CD4-positive, alpha-beta T cell treated with Interleukin-15 for 4 hours (primary cell): ENCODE results near the gene VAV3.
"Not testable (repeated sequence)": the region's sequence is repeated elsewhere in the genome, so short reads cannot be mapped to it uniquely, and the experiment has no call there.

Experiments
- DNase-seq: peaks from one replicate; pipeline ENCODE4 v3.0.0-alpha.2; 2020; ENCODE audit warnings: low spot score

The VAV3 gene

DNA sequence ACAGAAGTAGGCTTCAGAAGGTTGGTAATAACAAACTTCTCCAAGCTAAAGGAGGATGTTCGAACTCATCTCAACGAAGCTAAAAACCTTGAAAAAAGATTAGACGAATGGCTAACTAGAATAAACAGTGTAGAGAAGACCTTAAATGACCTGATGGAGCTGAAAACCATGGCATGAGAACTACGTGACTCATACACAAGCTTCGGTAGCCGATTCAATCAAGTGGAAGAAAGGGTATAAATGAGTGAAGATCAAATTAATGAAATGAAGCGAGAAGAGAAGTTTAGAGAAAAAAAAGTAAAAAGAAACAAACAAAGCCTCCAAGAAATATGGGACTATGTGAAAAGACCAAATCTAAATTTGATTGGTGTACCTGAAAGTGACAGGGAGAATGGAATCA lies 231.6 kb downstream of the VAV3 start:
- DNase-seq, result not testable (repeated sequence)

DNA sequence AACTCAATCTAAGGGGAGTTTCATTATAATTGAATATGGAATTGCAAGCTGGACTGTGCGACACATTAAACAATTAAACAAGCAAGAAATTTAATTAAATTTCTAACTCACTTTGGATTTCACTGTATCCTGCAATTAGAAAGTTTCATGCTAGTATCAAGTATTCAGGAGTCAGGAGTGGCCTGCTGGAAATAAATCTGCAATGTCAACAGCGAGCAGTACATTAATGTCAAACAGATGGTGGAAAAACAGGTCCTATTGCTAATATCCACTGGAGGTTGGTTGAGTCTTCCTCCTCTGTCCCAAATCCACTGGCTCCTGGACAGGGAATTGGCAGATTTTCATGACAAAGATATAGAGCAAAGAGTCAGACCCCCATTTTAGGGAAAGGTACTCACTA lies 237.1 kb downstream of the VAV3 start:
- no peak for DNase-seq

DNA sequence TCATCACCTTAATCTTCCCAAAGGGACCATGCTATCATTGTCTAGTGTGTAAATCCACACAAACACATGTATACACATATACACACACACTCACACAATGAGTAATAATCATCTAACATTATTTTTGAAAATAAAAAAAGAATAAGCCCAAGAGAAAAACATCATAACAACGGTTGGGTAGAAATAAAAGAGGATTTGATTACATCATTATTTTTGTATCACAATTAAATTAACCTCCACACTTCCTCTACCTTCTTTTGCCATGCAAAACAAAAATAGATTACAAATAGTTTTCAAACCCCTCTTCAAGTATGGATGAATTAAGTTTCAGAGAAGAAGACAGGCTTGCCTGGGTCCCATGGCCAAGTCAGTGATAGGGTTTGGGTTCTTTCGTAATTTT lies 238.1 kb downstream of the VAV3 start:
- no peak for DNase-seq

DNA sequence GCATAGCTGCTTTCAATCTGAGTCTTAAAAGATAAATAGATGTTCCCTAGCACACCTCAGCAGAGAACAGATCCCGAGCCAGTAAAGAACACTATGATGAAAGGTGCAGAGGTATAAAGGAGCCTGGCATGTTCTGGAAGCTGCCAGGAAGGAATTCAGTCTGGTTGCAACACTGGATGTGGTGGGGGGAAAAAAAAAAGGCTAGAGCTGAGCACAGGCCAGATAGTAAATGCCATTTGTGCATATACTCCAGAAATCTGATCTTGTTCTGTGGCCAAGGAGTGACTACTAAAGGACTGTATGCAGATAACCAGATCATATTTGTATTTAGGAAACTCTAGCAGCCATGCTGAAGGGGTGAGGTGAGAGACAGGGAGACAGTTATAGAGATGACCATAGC lies 240.3 kb downstream of the VAV3 start:
- no peak for DNase-seq

DNA sequence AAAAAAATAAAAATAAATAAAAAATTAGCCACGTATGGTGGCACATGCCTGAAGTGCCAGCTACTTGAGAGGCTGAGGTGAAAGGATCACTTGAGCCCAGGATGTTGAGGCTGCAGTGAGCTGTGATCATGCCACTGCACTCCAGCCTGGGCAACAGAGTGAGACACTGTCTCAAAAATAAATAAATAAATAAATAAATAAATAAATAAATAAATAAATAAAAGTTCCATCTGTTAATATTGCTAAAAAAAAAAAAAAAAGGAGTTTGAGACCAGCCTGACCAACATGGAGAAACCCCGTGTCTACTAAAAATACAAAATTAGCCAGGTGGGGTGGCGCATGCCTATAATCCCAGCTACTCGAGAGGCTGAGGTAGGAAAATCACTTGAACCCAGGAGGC lies 244.8 kb downstream of the VAV3 start:
- not testable (repeated sequence) for DNase-seq

DNA sequence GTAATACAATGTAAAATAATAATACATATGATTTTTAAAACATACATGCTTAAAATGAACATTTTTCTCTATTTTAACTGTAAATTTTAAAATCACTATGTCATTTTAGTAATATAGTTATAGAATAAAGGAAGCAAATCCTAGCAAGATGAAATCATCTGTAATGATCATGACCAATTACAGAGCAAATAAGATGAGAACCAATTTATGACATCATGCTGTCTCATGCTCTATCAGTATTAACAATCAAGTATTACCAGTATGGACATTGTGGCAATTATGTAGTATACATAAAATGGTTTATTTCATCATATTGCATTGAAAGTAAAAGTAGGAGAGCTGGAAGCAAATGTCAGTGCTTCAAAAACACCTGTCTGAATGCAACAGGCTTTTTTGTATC lies 255.0 kb downstream of the VAV3 start:
- DNase-seq, result no peak

DNA sequence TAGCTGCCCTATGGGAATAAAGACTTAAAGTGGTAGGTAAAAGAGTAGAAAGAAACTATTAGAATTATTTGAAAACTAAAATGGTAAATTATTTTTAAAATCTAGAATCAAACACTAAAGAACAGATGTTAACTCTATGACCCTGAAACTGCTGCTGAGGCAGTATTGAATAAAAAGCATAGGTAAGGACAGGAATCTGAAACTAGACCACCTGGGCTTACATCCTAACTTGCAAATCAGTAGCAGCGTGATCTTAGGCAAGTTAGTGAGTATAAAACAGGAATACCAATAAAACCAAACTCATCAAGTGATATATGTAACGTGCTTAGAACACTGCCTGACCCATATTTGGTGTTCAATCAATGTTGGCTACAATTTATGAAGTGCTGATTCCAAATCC lies 257.9 kb downstream of the VAV3 start:
- DNase-seq, result no peak

DNA sequence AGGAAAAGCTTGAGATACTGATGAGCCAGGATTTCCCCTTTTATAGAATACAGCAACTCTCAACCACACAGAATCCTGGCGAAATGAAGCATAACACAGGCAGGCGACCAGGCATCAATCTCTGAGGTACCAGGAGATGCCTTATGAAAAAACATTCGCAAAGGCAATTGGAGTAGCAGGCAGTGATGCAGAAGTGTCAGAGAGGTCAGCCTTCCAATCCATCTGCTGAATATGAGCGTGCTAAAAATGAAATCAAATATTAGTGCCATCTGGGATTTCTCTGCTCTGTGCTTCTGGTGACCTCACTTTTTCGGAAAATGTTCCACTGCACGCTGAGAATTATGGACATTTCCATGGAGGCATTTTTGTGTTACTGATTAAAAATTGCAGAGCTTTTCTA lies 258.8 kb downstream of the VAV3 start:
- no peak for DNase-seq

DNA sequence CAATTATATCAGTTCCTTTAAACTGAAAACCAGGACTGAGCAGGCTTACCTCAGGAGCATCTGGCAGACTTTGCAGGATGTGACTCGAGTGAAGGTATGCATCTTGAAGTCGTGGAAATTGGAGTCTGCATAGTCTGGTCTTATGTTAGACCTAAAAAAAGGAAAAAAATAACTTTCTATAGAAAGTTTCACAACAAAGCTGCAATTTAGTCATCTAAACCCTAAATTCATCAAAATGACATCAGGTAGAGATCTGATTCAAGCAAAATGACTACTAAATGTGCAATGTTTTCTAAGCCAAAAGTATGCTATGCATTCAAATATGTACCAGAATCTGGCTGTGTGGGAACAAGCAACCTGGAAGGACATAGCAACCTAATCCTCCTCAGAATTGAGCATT lies 260.1 kb downstream of the VAV3 start:
- no peak for DNase-seq

DNA sequence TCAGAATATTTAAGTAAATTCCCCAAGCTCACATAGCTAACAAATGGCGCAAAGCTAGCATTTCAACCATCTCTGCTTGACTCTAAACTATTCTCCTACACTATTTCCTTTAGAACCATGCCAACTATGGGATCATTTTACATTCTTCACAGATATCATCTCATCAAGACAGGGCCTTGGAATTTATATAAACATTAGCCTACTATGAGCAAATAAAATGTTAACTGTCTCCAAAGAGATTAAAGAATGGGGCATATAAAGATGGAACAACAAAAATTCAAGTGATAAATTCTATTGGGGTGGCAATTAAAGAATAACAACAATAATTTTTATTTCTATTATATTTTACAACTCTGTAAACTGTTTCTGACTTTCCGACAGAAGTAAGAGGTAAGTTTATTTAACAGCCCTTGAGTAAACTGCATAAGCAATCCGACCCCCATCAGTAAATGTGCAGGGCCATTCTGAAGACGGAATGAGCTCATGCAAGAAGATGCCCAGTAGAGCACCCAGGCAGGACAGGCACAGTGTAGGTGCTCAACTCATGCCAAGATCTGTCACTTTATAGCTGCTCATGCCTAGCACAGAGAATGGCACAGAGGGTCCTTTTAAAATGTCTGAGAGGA lies 261.9 kb downstream of the VAV3 start:
- DNase-seq, result no peak

DNA sequence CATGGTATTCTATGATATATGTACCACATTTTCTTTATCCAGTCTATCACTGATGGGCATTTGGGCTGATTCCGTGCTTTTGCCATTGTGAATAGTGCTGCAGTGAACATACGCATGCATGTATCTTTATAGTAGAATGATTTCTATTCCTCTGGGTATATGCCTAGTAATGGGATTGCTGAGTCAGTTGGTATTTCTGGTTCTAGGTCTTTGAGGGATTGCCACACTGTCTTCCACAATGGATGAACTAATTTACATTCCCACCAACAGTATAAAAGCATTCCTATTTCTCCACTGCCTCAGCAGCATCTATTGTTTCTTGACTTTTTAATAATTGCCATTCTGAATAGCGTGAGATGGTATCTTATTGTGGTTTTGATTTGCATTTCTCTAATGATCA lies 264.3 kb downstream of the VAV3 start:
- DNase-seq, result not testable (repeated sequence)

DNA sequence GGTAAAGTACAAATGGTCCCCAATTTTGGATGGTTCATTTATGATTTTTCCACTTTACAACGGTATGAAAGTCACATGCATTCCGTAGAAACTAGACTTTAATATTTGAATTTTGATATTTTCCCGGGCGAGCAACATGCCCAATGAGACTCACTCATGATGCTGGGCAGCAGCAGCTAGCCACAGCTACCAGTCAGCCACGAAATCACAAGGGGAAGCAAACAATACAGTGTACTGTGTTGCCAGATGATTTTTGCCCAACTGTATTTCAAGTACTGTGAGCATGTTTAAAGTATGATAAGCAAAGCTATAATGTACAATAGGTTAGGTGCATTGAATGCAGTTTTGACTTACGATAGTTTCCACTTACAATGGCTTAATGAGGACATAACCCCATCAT lies 266.8 kb downstream of the VAV3 start:
- DNase-seq, result no peak

DNA sequence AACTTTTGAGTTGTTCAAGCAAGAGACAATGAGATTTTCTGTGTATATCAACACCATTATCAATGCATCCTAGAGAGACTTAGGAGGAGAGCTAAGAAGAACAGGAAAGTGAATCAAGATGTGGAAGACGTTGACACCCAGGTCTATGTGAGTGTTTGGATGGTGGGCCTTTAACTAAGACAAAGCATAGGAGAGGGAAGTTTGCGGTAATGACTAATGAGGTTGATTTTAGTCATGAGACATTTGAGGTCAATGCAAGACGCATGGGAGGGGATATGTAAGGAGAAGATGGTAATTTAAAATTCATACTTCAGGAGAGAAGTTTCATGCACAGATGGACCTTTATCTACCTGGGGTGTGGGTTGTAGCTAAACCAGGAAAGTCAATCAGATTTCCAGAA lies 269.6 kb downstream of the VAV3 start:
- DNase-seq, result no peak

DNA sequence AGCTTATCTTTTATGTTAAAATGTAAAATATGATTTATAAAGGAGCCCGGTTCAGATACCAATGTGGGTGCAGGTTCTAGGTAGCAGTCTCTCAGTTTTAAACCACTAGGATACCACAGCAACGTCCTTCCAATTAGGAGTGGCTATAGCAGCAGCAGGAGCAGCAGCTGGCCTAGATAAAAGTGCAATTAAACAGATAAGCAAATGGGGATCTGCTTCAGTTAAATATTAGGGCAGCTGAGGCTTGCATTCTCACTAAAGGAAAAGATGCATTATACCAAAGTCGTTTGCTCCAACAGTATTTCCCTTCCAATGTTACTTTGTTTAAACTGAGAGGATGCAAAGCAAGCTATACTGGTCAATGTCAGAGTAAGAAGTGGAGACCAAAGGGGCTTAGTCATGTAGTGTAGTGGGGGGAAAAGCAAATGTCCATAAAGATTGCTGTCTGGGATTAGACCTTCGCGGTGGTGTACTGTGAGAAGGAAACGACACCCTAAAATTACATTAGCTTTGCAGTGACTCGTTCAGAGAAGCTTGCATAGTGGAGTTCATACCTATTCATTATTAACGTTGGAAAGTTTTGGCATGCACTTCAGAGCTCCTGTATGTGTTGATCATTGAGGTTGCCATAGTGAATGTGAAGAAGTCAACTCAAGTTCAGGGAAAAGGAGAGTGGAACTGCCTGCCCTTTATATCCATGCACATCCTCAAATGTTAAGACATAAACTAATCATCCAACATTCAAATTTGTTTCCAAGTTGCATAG lies 272.2 kb downstream of the VAV3 start:
- no peak for DNase-seq

DNA sequence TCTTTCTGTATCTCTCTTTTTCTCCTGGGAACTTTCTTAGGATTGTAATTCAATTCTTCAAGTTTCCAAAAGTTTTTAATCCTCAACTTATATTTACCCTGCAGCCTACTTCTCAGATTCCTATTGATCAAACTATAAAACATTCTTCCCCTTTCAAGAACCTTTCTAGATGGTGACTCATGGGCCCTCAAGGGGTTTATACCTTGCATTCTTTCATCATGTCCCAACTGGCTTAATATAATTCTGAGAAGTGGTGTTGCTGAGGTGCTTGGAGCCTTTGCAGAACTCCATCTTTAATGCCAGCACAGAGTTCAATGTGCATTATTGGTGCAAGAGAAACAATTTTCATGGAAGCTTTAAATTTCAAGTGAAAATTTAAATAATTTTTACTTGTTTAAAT lies 273.4 kb downstream of the VAV3 start:
- no peak for DNase-seq

DNA sequence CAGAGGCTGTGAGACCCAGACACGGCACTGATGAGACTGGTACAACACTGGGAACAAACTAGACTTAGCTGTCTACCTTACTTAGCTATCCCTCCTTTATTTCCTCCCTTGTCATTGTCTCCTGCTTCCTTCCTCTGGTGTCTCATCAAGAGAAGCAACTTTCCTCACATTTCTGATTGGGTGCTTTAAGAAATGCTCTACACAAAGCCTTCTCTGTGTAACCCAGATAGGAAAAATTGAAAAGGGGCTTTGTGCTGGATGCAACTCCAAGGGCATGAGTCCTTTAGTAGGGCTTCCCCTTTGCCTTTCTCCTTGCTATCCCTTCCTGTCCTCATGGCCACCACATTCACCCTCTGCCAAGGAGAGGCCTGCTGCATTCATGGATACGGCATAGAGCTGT lies 274.5 kb downstream of the VAV3 start:
- DNase-seq, result no peak

DNA sequence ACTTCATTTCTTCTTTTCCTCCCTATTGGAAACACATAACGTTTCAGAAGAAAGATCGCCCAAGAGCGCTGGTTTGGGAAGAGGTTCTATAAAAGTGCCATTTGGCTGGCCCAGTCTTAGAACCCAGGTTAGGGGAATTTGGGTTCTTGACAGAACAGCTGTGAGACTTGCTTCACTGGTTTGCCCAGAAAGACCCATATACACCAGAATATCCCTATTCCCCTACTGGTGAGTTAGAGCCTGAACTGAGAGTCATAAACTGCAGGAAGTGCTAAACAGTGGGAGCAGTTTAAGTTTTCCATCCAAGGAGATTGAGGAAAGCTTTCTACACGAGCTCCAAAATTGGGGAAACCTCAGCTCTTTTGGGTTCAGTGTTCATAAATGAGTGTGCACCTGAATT lies 275.2 kb downstream of the VAV3 start:
- DNase-seq, result no peak

DNA sequence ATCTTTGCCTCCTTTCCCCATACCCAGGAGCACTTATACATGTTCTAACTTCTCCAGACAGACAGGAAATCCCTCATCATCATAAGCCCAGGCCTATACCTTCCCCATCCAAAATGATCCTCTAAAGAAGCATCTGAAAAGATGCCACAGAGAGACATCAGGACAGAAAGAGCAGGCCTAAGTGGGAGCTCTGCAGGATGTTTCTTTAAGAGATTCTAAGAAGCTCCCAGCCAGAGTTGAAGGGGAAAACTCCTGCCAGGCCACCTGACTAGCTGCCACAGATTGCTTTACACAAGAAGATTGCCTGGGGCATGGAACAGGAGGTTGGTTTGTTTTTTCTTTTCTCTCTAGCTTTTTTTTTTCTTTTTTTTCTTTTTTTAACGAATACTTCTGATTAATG lies 275.8 kb downstream of the VAV3 start:
- no peak for DNase-seq

DNA sequence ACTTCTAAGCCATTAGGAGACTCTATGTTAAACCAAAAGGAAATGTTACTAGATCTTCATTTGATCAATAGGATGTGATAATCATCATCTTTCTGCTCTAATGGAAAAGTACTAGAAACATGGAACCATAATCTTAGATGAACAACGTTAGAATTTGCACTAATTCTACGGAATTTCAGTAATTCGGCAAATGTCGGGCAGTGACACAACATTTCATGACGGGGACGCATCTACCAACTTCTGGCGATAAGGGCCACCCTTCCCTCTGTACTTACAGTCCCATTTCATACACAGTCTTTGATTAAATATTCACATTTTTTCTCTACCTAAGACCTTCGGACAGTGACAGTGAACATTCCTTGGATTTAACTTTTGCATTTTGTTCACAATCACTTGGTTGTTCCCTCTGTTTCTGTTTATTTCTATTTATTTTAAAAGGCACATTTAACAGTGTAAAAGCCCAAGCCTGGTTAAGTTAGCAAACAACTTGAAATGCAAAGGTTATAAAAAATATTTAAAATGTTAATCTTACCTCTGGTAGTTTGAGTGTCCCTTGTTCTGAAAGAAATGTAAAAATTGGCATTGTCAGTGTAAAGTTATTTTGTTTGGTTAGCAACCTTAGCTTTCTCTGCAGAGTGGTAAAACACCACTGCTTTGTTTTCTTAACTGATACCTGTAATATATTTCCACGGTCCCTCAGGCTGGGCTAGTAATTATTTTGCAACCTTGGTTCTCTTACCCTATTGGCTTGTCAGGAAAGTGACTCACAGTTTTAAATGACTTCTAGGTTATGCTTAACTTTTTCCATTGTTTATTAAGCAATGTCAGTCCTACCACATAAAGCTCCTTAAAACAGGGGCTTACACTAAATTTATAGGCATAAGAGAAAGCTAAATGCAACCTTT lies 276.9 kb downstream of the VAV3 start:
- DNase-seq, result no peak

DNA sequence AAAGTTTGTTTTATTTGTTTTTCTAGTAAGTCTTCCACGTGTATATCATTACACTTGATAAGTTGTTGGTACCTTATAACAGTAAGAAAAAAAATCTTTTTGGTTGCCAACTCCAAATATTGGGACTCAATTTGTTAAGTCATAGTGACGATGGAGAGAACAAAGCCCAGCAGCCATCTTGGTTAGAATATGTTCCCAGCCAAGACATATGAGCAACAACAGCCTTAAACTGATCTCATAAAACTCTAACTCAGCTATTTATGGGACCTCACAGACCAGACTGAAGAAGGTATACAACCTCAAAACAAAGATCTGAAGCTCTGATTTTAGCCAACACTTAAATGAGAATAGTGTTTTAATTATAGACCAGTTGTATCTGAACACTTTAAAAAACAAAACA lies 281.3 kb downstream of the VAV3 start:
- no peak for DNase-seq

DNA sequence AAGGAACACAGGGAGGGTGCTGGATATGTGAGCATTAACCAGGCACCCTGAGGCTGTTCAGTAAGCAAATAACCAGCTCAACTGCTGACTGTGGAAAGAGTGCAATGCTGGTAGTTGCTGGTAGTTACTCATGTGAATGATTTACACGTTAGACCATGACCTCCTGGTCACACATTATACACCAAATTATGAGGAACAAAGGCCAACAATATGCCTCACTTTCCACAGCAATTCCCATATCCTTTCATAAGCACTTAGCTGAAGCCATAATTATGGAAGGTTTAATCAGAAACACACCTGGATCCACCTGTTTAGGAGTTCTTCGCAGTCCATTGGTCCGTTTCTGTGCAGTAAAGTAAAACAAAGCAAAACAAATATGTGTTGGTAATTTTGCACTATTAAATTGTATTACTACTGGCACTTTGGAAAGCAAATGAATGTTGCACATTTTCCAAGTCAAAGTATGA lies 281.8 kb downstream of the VAV3 start:
- DNase-seq, result no peak

DNA sequence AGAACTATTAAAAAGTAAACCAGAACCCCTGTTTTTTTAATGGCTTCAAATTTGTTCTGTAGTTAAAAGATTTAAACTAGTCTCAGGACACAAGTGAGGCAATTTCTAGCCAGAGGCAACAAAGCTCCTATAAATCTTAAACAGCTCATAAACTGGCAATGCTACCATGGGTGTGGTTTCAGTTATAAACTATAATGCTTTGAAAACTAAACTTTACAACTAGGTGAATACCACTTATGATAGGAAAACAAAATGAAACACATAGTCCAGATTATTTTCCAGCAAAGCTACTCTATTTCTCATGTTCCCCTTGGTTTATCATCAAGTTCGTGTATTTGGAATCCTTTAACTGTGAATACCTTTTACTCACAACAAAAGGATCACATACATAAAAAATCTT lies 282.5 kb downstream of the VAV3 start:
- no peak for DNase-seq

DNA sequence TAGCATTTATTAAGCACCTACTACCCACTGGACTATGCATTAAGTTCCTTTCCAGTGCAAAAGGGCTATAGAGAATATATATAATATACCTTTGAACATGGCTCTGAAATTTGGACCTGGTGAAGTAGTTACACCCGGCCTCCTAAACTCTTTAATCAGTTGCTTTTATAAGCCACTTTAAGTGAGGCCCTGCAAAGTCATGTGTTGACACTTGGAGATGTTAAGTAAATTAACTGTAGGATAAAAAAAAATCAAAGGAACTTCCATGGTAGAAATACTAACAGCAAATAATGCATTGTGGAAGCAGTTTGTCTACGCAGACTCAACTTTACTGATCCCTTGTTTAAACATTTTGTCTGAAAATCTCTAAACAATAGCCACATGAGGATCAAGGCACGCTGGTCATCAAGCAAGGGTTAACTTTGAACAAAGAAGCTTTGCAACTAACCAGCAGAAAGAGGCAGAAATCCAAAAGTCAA lies 283.9 kb downstream of the VAV3 start:
- DNase-seq, result no peak
